BJ (cell line): Measurements from ENCODE around the gene NXNL2. TPM values are rescaled to one million over a fixed set of nuclear protein-coding genes. Genes with fewer than 3 reads are reported as not detected.

Experiments used
- CTCF ChIA-PET: fragments of 350-600 bp; formaldehyde crosslinking; extraction: SDS; loops from one replicate; lab custom pipeline; 2021; ENCODE audit warnings: antibody characterized with exemption, inconsistent platforms; lab: Yijun Ruan, JAX
- POLR2A ChIA-PET: fragments of 300-600 bp; sonication (Branson Sonifier 250); formaldehyde crosslinking; extraction: SDS; loops from one replicate; lab custom pipeline; 2021; ENCODE audit warnings: antibody characterized with exemption; lab: Charles Lee
- DNase-seq: peaks from one replicate; pipeline ENCODE4 v3.0.0-alpha.2; 2011; ENCODE audit warnings: low read depth
- H3K27me3 ChIP-seq: 2 replicates; pipeline ENCODE4 v1.6.0; 2011; ENCODE audit warnings: low read length; ENCODE audit not compliant: control insufficient read depth, insufficient read depth
- H3K36me3 ChIP-seq: 2 replicates; pipeline ENCODE4 v1.5.1; 2011; ENCODE audit warnings: low read length; ENCODE audit not compliant: control insufficient read depth, insufficient read depth
- H3K4me3 ChIP-seq: 2 replicates; pipeline ENCODE4 v1.5.1; 2011; ENCODE audit warnings: low read depth, mild to moderate bottlenecking, control low read depth, low read length
- CTCF ChIP-seq: IDR thresholded peaks from 2 replicates; pipeline ENCODE4 v1.5.1; 2011; ENCODE audit warnings: low read depth, mild to moderate bottlenecking, control low read depth, inconsistent platforms, low read length, moderate library complexity; ENCODE audit not compliant: insufficient read depth
- polyA minus RNA-seq: library from RNA; depleted of rRNA, polyadenylated mRNA; stranded (reverse); fragments of >200 nt; gene quantifications from 2 replicates; pipeline ENCODE4 v1.2.3, GENCODE V29; 2011; rRNA and poly(A)+ RNA removed
- polyA plus RNA-seq: library from polyadenylated mRNA; depleted of rRNA; stranded (reverse); fragments of >200 nt; gene quantifications from 2 replicates; pipeline ENCODE4 v1.2.3, GENCODE V29; 2011; rRNA removed

The NXNL2 gene
- polyA plus RNA-seq (3.6 and 5.5 TPM in 2 replicates), polyA minus RNA-seq (1.5 and 2.1 TPM in 2 replicates)

DNA sequence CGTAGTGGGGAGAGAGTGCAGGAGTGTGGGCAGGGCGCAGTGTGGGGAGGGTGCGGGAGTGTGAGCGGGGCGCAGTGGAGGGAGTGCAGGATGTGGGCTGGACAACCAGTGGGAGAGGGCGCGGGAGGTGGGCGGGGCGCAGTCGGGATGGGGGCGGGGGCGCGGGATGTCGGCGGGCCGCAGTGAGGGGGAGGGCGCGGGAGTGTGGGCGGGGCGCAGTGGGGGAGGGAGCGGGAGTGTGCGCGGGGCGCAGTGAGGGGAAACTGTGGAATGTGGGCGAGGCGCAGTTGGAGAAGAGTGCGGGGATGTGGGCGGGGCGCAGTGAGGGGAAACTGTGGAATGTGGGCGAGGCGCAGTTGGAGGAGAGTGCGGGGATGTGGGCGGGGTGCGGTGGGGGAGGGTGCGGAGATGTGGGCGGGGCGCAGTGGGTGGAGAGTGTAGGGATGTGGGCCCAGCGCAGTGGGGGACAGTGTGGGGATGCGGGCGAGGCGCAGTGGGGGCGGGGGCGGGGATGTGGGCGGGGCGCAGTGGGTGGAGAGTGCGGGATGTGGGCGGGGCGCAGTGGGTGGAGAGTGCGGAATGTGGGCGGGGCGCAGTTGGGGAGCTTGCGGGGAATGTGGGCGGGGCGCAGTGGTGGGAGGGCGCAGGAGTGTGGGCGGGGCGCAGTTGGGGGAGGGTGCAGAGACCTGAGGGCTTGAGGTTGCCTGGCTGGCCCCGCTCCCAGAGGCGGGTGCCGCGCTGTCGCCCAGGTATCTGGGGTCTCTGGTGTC is at the start of gene NXNL2:
TSS of gene NXNL2 (plus strand) at position 723 of the 770 bp plus-strand sequence. CDS start 257 bp downstream, outside the sequence.
- TF ChIP-seq CTCF: no peak
- peak; percentile 50 for DNase-seq
- ChIA-PET POLR2A (interaction anchor here (0.6 kb wide), 2 partner anchors 327 to 337 kb away, joined by 7 to 11 read pairs; no protein-coding TSS in a partner anchor), CTCF (no interaction called here)
- peak within 1 kb of the TSS; percentile 85 for H3K4me3 ChIP-seq
- H3K36me3 ChIP-seq: peaks cover 3% of the 10 kb centered on the region; the same call in 1 of the 2 replicates
- H3K27me3 ChIP-seq: no peaks in the 10 kb centered on the region

DNA sequence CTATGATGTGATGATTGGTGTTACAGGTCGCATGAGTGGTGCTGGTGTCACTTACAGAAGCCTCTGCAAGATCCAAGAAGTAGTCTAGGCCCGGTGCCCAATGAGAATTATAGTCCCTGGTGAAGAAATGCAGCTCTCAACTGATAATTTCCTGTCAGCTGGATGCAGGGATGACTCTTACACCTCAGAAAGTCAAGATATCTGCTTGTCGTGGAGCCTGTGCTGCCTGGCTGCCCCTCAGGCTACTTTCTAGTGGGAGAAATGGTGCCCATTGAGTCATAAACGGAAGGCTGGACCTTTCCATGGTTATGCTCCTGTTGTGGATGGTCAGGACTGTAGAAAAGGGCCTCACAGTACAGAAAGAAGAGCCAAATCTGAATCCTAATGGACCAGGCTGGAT is 46.8 kb upstream of the NXNL2 start:
- TF ChIP-seq CTCF: no peak
- Histone ChIP-seq H3K4me3 (no peak overlapping the region), H3K27me3 (no peaks in the 10 kb centered on the region), H3K36me3 (no peaks in the 10 kb centered on the region; the same call in 1 of the 2 replicates)
- POLR2A ChIA-PET: no interaction called here
- CTCF ChIA-PET: no interaction called here
- no peak for DNase-seq

- ChIA-PET POLR2A (no interaction called here), CTCF (no interaction called here)
- Histone ChIP-seq H3K4me3 (no peak overlapping the region), H3K36me3 (no peaks in the 10 kb centered on the region), H3K27me3 (no peaks in the 10 kb centered on the region)
- TF ChIP-seq CTCF: no peak
- no peak for DNase-seq
Observed at GRCh38 chr9:88494983-88495721, 39.8 kb upstream of the NXNL2 start.

DNA sequence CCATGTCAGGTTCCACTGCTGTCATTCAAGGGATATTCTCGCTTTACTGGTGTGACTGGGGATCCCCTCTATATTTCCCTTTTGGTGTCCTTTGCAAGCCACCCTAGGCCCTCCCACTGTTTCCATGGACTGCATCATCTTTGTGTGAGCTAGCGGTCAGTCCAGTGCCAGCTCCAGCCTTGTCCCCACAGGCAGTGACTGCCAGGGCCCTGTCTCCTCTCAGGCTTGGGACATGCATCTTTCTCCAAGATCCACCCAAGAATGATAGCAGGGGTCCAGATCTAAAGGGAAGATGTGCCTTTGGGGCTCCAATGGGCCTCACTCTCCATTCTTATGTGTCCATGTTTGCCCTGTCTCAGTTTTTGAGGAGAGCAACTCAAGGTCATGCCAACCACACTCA is 37.8 kb upstream of the NXNL2 start:
- ChIA-PET CTCF (no interaction called here), POLR2A (no interaction called here)
- no peak for DNase-seq
- no peak for TF ChIP-seq CTCF
- no peaks in the 10 kb centered on the region for H3K27me3 ChIP-seq
- no peaks in the 10 kb centered on the region for H3K36me3 ChIP-seq
- H3K4me3 ChIP-seq: no peak overlapping the region

- Histone ChIP-seq H3K4me3 (no peak overlapping the region), H3K27me3 (no peaks in the 10 kb centered on the region), H3K36me3 (no peaks in the 10 kb centered on the region)
- ChIA-PET POLR2A (no interaction called here), CTCF (interaction anchor here (0.8 kb wide), 2 partner anchors 10 to 34 kb away, joined by 3 read pairs; no protein-coding TSS in a partner anchor)
- TF ChIP-seq CTCF: no peak
- DNase-seq: no peak
Observed at GRCh38 chr9:88498880-88499279, 36.1 kb upstream of the NXNL2 start.
